HepG2 (cell line): Measurements from ENCODE around the gene FBF1. TPM values are rescaled to one million over a fixed set of nuclear protein-coding genes. Genes with fewer than 3 reads are reported as not detected.

Source experiments
- BRCA1 ChIP-seq: sonication (generic); formaldehyde crosslinking; IDR thresholded peaks from 2 replicates; pipeline ENCODE4 v1.4.0; 2020; ENCODE audit warnings: missing genetic modification reagents
- FOXK2 ChIP-seq: fragments of 450-650 bp; IDR thresholded peaks from 2 replicates; pipeline ENCODE4 v1.6.1; 2016
- GTF2F1 ChIP-seq: fragments of 150-350 bp; IDR thresholded peaks from 2 replicates; pipeline ENCODE4 v1.6.1; 2014; ENCODE audit warnings: low read length
- HES4 ChIP-seq: sonication (generic); formaldehyde crosslinking; IDR thresholded peaks from 2 replicates; pipeline ENCODE4 v1.9.0; 2021; ENCODE audit warnings: mild to moderate bottlenecking, missing genetic modification reagents, borderline replicate concordance
- IKZF4 ChIP-seq: sonication (generic); formaldehyde crosslinking; IDR thresholded peaks from 2 replicates; pipeline ENCODE4 v1.5.1; 2020; ENCODE audit warnings: borderline replicate concordance, mild to moderate bottlenecking, low read depth, missing genetic modification reagents; ENCODE audit errors: not compliant biosample characterization
- MAF1 ChIP-seq: sonication (generic); formaldehyde crosslinking; IDR thresholded peaks from 2 replicates; pipeline ENCODE4 v1.5.0; 2020; ENCODE audit warnings: missing genetic modification reagents, borderline replicate concordance
- SATB2 ChIP-seq: sonication (generic); formaldehyde crosslinking; IDR thresholded peaks from 2 replicates; pipeline ENCODE4 v1.5.0; 2020; ENCODE audit warnings: missing genetic modification reagents
- THAP8 ChIP-seq: sonication (generic); formaldehyde crosslinking; IDR thresholded peaks from 2 replicates; pipeline ENCODE4 v1.5.1; 2020; ENCODE audit warnings: missing genetic modification reagents, mild to moderate bottlenecking, borderline replicate concordance
- TP53 ChIP-seq: sonication (generic); formaldehyde crosslinking; conservative IDR thresholded peaks from 2 replicates; pipeline ENCODE4 v1.4.0; 2020; ENCODE audit warnings: missing genetic modification reagents
- U2AF1 ChIP-seq: fragments of 200-400 bp; formaldehyde crosslinking; optimal IDR thresholded peaks from 2 replicates; pipeline ENCODE3; 2017; ENCODE audit warnings: mild to moderate bottlenecking, low read depth, low read length
- ZFP37 ChIP-seq: sonication (generic); formaldehyde crosslinking; IDR thresholded peaks from 2 replicates; pipeline ENCODE4 v1.4.0; 2020; ENCODE audit warnings: missing genetic modification reagents, borderline replicate concordance
- ZNF24 ChIP-seq: fragments of 450-650 bp; IDR thresholded peaks from 2 replicates; pipeline ENCODE4 v1.6.1; 2017; ENCODE audit warnings: antibody characterized with exemption, mild to moderate bottlenecking
- ZNF253 ChIP-seq: sonication (generic); formaldehyde crosslinking; IDR thresholded peaks from 2 replicates; pipeline ENCODE4 v1.8.0; 2022; ENCODE audit warnings: mild to moderate bottlenecking, missing genetic modification reagents, borderline replicate concordance
- ZNF3 ChIP-seq: IDR thresholded peaks from 2 replicates; pipeline ENCODE4 v1.7.0; 2017; ENCODE audit warnings: inconsistent platforms
- ZNF407 ChIP-seq: sonication (generic); formaldehyde crosslinking; IDR thresholded peaks from one replicate; pipeline ENCODE4 v1.5.1; 2020; ENCODE audit warnings: mild to moderate bottlenecking, missing genetic modification reagents; ENCODE audit errors: not compliant biosample characterization
- ZNF512B ChIP-seq: sonication (generic); formaldehyde crosslinking; IDR thresholded peaks from 2 replicates; pipeline ENCODE4 v1.5.1; 2020; ENCODE audit warnings: missing genetic modification reagents, mild to moderate bottlenecking, borderline replicate concordance
- ZNF777 ChIP-seq: sonication (generic); formaldehyde crosslinking; IDR thresholded peaks from 2 replicates; pipeline ENCODE4 v1.4.0; 2020; ENCODE audit warnings: missing genetic modification reagents
- ZNF841 ChIP-seq: sonication (generic); formaldehyde crosslinking; IDR thresholded peaks from 2 replicates; pipeline ENCODE4 v1.8.1; 2023; ENCODE audit warnings: missing genetic modification reagents, borderline replicate concordance
- polyA plus RNA-seq, 8 experiments: library from polyadenylated mRNA; depleted of rRNA in 3 of 8; stranded (reverse) in 7 of 8; unstranded in 1 of 8; fragments of >200 nt; fragmentation: Illumina TruSeq in 4 of 8; extraction: Trizol in 4 of 8; gene quantifications; 2 replicates each; pipeline versions ENCODE4 v1.2.1 to v1.2.3, GENCODE V29; 2011 to 2016; ENCODE audit warnings: low read depth in 4 of 8, missing spikeins in 1 of 8, mixed read lengths in 1 of 8; ENCODE audit not compliant: insufficient read depth in 1 of 8
- total RNA-seq, 5 experiments: library from RNA; depleted of rRNA; stranded (reverse); fragments of >200 nt; fragmentation: Illumina TruSeq; extraction: Trizol; gene quantifications; 2 replicates each; pipeline ENCODE4 v1.2.3, GENCODE V29; 2016; ENCODE audit warnings: low read depth in 1 of 5

Gene FBF1
- total and polyA plus RNA-seq, 2 of the 13 experiments (the other 11 are each of a cell fraction or from before 2014, with no cell fraction given): 2.4 to 8.1 TPM

- TF ChIP-seq ZNF407 (CRISPR knock-in tag) (peak; percentile 29), ZNF3 (peak; percentile 44; the same call in 1 of the 2 replicates), TP53 (CRISPR knock-in tag) (peak; percentile 52; the same call in 1 of the 2 replicates), HES4 (CRISPR knock-in tag) (peak; percentile 26), ZNF253 (CRISPR knock-in tag) (peak; percentile 72; the same call in 1 of the 2 replicates), ZNF24 (no peak; the same call in 1 of the 2 replicates), U2AF1 (peak; percentile 94), FOXK2 (peak; percentile 92), MAF1 (CRISPR knock-in tag) (peak; percentile 16; the same call in 1 of the 2 replicates), IKZF4 (CRISPR knock-in tag) (no peak), THAP8 (peak; percentile 97; the same call in 1 of the 2 replicates), ZNF777 (CRISPR knock-in tag) (peak; percentile 79), ZFP37 (0 out of 2 replicates have a peak, but pooled peaks have one; percentile 15), GTF2F1 (no peak), BRCA1 (CRISPR knock-in tag) (no peak), ZNF841 (CRISPR knock-in tag) (no peak; the same call in 1 of the 2 replicates), ZNF512B (CRISPR knock-in tag) (no peak; the same call in none of the 2 replicates), SATB2 (CRISPR knock-in tag) (no peak)
Measured at GRCh38 chr17:75876190-75876937, 64.5 kb downstream of the FBF1 start (continued).
